Thymus (tissue), 11 donors: ENCODE results near the gene SIMC1. TPM values are rescaled to one million over a fixed set of nuclear protein-coding genes. Genes with fewer than 3 reads are reported as not detected.
"Not testable (repeated sequence)": the region's sequence is repeated elsewhere in the genome, so short reads cannot be mapped to it uniquely, and the experiment has no call there.

Source experiments
- DNase-seq, 9 donors: peaks; one replicate each; pipeline ENCODE4 v3.0.0-alpha.2; 2013; ENCODE audit warnings: low spot score in 9 of 9, low read depth in 6 of 9, missing footprints in 1 of 9
- H3K27ac ChIP-seq, 2 donors: one replicate each; pipeline ENCODE4 v1.5.1; 2013; ENCODE audit warnings: control low read depth in 1 of 2, low read depth in 1 of 2, low read length in 1 of 2, mild to moderate bottlenecking in 1 of 2, moderate library complexity in 1 of 2
- H3K27me3 ChIP-seq, 2 donors: one replicate each; pipeline ENCODE4 v1.5.1; 2013; ENCODE audit warnings: low read length in 1 of 2; ENCODE audit not compliant: control insufficient read depth in 2 of 2, insufficient read depth in 1 of 2
- H3K36me3 ChIP-seq, 2 donors: one replicate each; pipeline ENCODE4 v1.5.1; 2013; ENCODE audit warnings: low read length in 1 of 2, mild to moderate bottlenecking in 1 of 2, moderate library complexity in 1 of 2; ENCODE audit not compliant: control insufficient read depth in 2 of 2, insufficient read depth in 2 of 2
- H3K4me1 ChIP-seq, 2 donors: one replicate each; pipeline ENCODE4 v1.5.1; 2013; ENCODE audit warnings: low read length in 2 of 2; ENCODE audit not compliant: control insufficient read depth in 2 of 2, insufficient read depth in 2 of 2
- H3K4me3 ChIP-seq, 2 donors: one replicate each; pipeline ENCODE4 v1.5.1; 2013; ENCODE audit warnings: low read length in 2 of 2, control low read depth in 1 of 2, mild to moderate bottlenecking in 1 of 2
- H3K9me3 ChIP-seq, 2 donors: one replicate each; pipeline ENCODE4 v1.5.1; 2013; ENCODE audit warnings: low read length in 1 of 2, mild to moderate bottlenecking in 1 of 2; ENCODE audit not compliant: control insufficient read depth in 2 of 2, insufficient read depth in 1 of 2
- WGBS: extraction: QIAGEN DNeasy Blood & Tissue Kit; methylation state at CpG from one replicate; pipeline ENCODE4 v1.1.7; 2013; 5-methylcytosine and 5-hydroxymethylcytosine counted together
- polyA plus RNA-seq: library from polyadenylated mRNA; stranded (reverse); fragments of 200-250 nt; gene quantifications from one replicate; pipeline ENCODE4 v1.2.3, GENCODE V29; 2013
- total RNA-seq: library from RNA; stranded (reverse); fragments of 120-200 nt; gene quantifications from one replicate; pipeline ENCODE4 v1.2.4, GENCODE V29; 2013
- donor health status: healthy.

Gene SIMC1
- total and polyA plus RNA-seq, 2 donors, result 5.3 to 10.2 TPM

DNA sequence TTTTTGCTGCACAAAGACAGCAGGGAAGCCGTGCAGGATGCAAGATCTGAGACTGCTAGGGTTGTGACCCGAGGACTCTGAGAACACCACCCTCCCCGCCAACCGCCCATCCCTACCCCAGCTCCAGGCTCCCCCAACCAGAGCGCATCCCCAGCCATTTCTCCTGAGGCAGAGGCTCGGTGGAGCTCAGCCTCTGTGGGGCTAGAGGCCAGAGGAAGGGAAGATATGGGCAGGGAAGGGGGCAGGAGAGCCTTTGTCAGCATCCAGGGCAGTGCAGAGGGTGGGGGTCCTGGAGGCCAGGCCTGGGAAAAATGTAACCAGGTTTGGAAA, 43.2 kb upstream of the SIMC1 start:
- peaks cover 9 to 52% of the 10 kb centered on the region in 2 donors for H3K27me3 ChIP-seq
- DNase-seq, H3K27ac ChIP-seq, H3K36me3 ChIP-seq, H3K9me3 ChIP-seq, H3K4me3 ChIP-seq, H3K4me1 ChIP-seq: not testable (repeated sequence)
- WGBS, result 40% methylated on average over 6 of the region's 6 CpGs

- H3K9me3 ChIP-seq, H3K36me3 ChIP-seq, H3K27ac ChIP-seq, H3K4me1 ChIP-seq, H3K4me3 ChIP-seq, DNase-seq: not testable (repeated sequence)
- 40% methylated on average over 7 of the region's 8 CpGs for WGBS
- peaks cover 11 to 58% of the 10 kb centered on the region in 2 donors for H3K27me3 ChIP-seq
Observed at GRCh38 chr5:176195487-176196207, 42.6 kb upstream of the SIMC1 start.

GRCh38 chr5:176196781-176197180, 41.4 kb upstream of the SIMC1 start:
- not testable (repeated sequence) for H3K27ac ChIP-seq, DNase-seq, H3K36me3 ChIP-seq, H3K4me1 ChIP-seq, H3K4me3 ChIP-seq, H3K9me3 ChIP-seq
- peaks cover 11 to 64% of the 10 kb centered on the region in 2 donors for H3K27me3 ChIP-seq
- 92% methylated on average over 6 of the region's 7 CpGs for WGBS

GRCh38 chr5:176197234-176197858, 40.9 kb upstream of the SIMC1 start:
- DNase-seq, H3K4me1 ChIP-seq, H3K4me3 ChIP-seq, H3K9me3 ChIP-seq, H3K27ac ChIP-seq, H3K36me3 ChIP-seq: not testable (repeated sequence)
- WGBS, result 46% methylated on average over 6 of the region's 6 CpGs
- peaks cover 11 to 62% of the 10 kb centered on the region in 2 donors for H3K27me3 ChIP-seq

- H3K27ac ChIP-seq, H3K36me3 ChIP-seq, DNase-seq, H3K9me3 ChIP-seq, H3K4me1 ChIP-seq, H3K4me3 ChIP-seq: not testable (repeated sequence)
- H3K27me3 ChIP-seq, result peaks cover 11 to 56% of the 10 kb centered on the region in 2 donors
- WGBS, result 88% methylated on average over 2 of the region's 2 CpGs
Observed at GRCh38 chr5:176198299-176198698, 39.9 kb upstream of the SIMC1 start.

DNA sequence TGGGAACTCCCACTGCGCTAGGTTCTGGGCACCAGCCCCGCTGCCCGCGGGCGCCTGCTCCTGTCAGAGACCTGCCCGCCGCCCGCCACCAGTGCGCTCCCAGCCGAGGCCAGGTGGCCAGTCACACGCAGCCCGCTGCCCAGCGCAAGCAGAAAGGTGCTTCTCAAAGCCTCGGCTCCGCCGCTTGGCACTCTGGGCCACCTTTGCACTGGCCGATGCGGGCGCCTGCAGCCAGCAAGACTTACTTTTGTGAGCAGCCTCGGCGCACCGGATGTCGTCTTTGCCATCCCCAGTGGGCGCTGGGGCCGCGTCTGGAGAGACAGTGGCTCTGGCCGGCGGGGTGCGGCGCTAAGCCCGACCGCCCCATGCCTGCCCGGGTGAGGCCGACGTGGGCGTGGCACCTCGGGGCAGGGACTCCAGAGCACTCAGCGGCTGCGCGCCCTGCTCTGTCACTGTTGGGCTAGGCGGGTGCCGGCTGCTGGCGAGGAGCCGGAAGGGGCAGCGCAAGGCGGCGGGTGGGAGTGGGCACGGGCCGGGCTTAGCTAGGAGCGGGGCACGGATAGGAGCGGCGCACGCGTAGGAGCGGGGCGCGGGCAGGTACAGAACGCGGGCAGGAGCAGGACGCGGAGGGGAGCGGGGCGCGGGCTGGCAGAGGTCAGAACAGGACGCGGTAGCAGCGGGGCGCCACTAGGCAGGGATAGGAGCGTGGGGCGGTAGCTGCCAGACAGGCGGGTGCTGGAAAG, 39.1 kb upstream of the SIMC1 start:
- H3K27me3 ChIP-seq, result peaks cover 10 to 48% of the 10 kb centered on the region in 2 donors

DNA sequence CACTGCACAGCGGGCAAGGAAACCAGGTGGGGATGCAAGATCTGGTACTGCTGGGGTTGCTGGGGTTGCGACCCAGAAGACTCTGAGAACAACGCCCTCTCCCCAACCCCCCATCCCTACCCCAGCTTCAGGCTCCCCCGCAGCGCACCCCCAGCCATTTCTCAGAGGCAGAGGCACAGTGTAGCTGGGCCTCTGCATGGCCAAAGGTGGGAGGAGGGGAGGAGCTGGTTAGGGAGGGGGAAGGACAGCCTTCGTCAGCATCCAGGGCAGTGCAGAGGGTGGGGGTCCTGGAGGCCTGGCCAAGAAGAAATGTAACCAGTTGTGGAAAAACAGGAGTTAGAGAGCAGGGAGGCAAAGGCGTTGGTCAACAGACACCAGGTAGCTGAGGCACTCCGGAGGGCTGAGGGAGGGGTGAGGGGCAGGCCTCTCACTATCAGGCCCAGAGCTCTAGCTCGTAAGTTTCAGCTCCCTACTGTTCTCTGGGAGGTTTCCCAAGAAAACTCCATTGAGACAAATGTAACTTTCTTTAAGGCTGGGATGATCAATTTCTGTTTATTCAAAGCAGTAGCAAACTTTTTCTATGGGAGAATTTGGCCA, 38.3 kb upstream of the SIMC1 start:
- not testable (repeated sequence) for H3K27ac ChIP-seq, DNase-seq, H3K36me3 ChIP-seq, H3K4me3 ChIP-seq, H3K9me3 ChIP-seq, H3K4me1 ChIP-seq
- WGBS, result 30% methylated on average over 9 of the region's 9 CpGs
- H3K27me3 ChIP-seq, result peaks cover 8 to 44% of the 10 kb centered on the region in 2 donors

More for the DNA sequence above, 39.1 kb upstream of the SIMC1 start:
- not testable (repeated sequence) for H3K4me3 ChIP-seq, DNase-seq, H3K9me3 ChIP-seq, H3K36me3 ChIP-seq, H3K4me1 ChIP-seq, H3K27ac ChIP-seq
- WGBS, result 4% methylated on average over 72 of the region's 72 CpGs

GRCh38 chr5:176201811-176202210, 36.4 kb upstream of the SIMC1 start:
- H3K4me1 ChIP-seq, result no peaks in the 10 kb centered on the region
- 97% methylated on average over 8 of the region's 8 CpGs for WGBS

GRCh38 chr5:176203086-176203485, 35.1 kb upstream of the SIMC1 start:
- Histone ChIP-seq H3K9me3 (no peaks in the 10 kb centered on the region), H3K36me3 (no peaks in the 10 kb centered on the region), H3K4me3 (no peak overlapping the region), H3K4me1 (no peaks in the 10 kb centered on the region), H3K27ac (no peak overlapping the region), H3K27me3 (peaks cover 8 to 30% of the 10 kb centered on the region in 2 donors)
- DNase-seq, result no peak
- WGBS, result 82% methylated on average over 8 of the region's 8 CpGs

More at GRCh38 chr5:176201811-176202210, 36.4 kb upstream of the SIMC1 start:
- Histone ChIP-seq H3K27ac (no peak overlapping the region), H3K4me3 (no peak overlapping the region), H3K36me3 (no peaks in the 10 kb centered on the region), H3K27me3 (peaks cover 8 to 38% of the 10 kb centered on the region in 2 donors), H3K9me3 (no peaks in the 10 kb centered on the region)
- no peak for DNase-seq
